Choroid plexus epithelial cell (primary cell): Measurements from ENCODE around the gene DPAGT1.
"Not testable (repeated sequence)": the region's sequence is repeated elsewhere in the genome, so short reads cannot be mapped to it uniquely, and the experiment has no call there.

Experiments
- DNase-seq: peaks from one replicate; pipeline ENCODE4 v3.0.0-alpha.2; 2010; ENCODE audit warnings: low read depth
- H3K4me3 ChIP-seq: 2 replicates; pipeline ENCODE4 v1.5.1; 2011; ENCODE audit warnings: low read depth, mild to moderate bottlenecking, control low read depth, low read length, moderate library complexity
- TF ChIP-seq, protein P1 (sequence below): conservative IDR thresholded peaks from 2 replicates; pipeline ENCODE4 v1.5.1; 2011; ENCODE audit warnings: low read depth, mild to moderate bottlenecking, control low read depth, inconsistent platforms, low read length, moderate library complexity

The DPAGT1 gene

DNA sequence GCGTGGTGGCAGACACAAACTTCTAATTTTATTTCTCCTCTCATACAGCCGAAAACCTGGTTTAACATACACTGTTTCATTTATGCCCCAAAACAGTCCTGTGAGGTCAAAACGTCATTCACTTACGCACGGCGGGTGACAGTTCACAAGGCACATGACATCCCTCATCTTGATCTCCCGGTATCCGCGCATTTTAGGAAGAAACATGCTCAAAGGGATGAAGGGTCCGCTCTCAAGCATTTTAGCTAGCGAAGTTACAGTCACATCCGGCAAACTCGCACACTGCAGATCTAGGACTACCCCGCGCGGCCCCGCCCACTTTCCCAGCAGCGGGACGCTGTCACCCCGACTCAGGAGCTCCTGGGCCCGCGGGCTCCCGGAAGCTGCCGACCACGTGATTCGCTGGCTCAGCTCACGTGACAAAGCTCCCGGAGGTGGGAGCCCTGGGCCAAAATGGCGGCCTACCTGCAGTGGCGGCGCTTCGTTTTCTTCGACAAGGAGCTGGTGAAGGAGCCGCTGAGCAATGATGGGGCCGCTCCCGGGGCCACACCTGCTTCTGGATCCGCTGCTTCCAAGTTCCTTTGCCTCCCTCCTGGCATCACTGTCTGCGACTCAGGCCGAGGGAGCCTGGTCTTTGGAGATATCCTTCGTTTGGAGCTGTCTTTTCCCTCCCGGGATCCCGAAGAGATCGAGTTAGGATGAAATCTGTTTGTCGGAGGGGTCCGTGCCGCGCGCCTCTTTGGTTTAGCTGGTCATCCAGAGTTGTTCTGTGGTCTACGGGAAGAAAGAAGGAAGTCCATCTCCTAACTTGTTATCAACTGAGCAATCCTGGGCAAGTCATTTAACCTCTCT, 34.1 kb downstream of the DPAGT1 start, which contains the start of gene VPS11:
TSS of gene VPS11 (plus strand) at position 448 of the 852 bp plus-strand sequence. CDS start at position 454, 6 bp downstream.
- TF ChIP-seq, protein P1, sequence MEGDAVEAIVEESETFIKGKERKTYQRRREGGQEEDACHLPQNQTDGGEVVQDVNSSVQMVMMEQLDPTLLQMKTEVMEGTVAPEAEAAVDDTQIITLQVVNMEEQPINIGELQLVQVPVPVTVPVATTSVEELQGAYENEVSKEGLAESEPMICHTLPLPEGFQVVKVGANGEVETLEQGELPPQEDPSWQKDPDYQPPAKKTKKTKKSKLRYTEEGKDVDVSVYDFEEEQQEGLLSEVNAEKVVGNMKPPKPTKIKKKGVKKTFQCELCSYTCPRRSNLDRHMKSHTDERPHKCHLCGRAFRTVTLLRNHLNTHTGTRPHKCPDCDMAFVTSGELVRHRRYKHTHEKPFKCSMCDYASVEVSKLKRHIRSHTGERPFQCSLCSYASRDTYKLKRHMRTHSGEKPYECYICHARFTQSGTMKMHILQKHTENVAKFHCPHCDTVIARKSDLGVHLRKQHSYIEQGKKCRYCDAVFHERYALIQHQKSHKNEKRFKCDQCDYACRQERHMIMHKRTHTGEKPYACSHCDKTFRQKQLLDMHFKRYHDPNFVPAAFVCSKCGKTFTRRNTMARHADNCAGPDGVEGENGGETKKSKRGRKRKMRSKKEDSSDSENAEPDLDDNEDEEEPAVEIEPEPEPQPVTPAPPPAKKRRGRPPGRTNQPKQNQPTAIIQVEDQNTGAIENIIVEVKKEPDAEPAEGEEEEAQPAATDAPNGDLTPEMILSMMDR: no peak
- peak within 1 kb of the TSS; percentile 99 for H3K4me3 ChIP-seq
- DNase-seq: peak; percentile 97

DNA sequence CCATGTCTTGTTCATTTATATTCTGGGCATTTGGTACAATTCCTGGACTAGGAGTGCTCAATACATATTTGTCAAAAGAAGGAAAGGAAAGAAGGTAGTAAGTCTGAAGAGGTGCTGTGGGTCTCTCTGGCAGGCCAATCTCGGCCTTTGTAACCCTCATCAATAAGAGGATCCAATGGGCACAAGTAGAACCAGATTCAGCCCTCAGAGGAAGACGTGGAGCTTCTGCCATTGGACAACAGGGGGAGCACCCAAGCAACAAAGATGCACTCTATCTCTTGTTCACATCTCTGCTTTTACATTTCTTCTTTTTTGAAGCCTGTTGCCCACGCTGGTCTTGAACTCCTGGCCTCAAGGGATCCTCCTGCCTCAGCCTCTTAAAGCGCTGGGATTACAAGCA, 36.3 kb downstream of the DPAGT1 start:
- no peak overlapping the region for H3K4me3 ChIP-seq
- TF ChIP-seq, protein P1: peak; percentile 75
- peak; percentile 62 for DNase-seq

- DNase-seq: peak; percentile 74
- TF ChIP-seq, protein P1: no peak
- no peak overlapping the region for H3K4me3 ChIP-seq
Measured at GRCh38 chr11:119062779-119063178, 38.9 kb downstream of the DPAGT1 start.

DNA sequence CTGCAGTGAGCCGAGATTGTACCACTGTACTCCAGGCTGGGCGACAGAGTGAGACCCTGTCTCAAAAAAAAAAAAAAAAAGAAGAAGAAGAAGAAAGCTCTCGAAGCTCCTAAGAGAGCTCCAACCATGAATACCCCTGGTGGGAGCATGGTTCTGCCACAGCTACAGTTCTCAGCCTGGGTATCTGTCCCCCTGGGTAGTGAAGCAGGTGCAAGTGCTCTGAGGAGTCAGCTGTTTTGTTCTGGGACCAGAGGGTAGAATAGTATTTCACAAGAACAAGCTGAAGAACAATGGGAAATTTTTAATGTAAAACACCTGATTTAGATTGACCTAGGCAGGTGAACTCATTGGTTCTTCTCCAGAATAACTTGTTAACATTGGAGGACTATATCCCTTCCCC, 40.4 kb downstream of the DPAGT1 start:
- no peak overlapping the region for H3K4me3 ChIP-seq
- no peak for DNase-seq
- TF ChIP-seq, protein P1: no peak

GRCh38 chr11:119059128-119059527, 42.5 kb downstream of the DPAGT1 start:
- not testable (repeated sequence) for H3K4me3 ChIP-seq, DNase-seq

- peak within 1 kb of the TSS; percentile 88 for H3K4me3 ChIP-seq
- TF ChIP-seq, protein P1: peak; percentile 53
- peak; percentile 97 for DNase-seq
Measured at GRCh38 chr11:119057000-119057769, 44.5 kb downstream of the DPAGT1 start, which contains the start of gene HYOU1. HYOU1 (minus strand) TSS chr11:119057205; CDS start chr11:119056160, 1,045 bp downstream.

DNA sequence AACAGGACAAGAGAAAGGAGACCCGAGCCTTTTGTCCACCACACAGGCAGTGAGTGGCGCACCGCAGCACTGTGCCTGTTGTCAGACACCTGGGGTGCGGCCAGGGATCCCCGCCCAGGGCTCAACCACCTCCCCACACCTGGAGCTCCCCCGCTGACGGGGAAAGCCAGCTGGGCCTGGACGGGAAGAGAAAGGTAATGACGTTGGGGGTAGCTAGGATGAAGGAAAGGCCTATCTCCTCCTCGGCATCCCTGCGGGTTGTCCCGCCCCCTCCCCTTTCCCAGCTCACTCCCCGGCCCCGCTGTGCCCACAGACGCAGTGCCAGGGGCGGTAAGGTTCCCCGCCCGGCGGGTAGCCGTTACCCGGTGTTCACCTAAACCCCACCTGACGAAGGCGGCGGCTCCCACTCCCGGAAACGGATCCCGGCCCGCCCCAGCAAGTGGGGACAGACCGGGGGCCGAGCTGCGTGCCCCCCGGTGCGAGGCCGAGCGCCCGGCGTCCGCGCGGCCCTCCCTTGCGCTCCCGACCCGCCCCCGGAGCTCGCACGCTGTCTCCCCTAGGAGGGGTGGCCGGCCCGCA, 45.1 kb downstream of the DPAGT1 start:
- no peak for DNase-seq
- peak overlapping the region; percentile 88 for H3K4me3 ChIP-seq
- TF ChIP-seq, protein P1: no peak
